Measurements from ENCODE around the gene THUMPD3.
A peak's percentile ranks its signal among the peaks of the same experiment; 100 is the strongest.

THUMPD3 gene

DNA sequence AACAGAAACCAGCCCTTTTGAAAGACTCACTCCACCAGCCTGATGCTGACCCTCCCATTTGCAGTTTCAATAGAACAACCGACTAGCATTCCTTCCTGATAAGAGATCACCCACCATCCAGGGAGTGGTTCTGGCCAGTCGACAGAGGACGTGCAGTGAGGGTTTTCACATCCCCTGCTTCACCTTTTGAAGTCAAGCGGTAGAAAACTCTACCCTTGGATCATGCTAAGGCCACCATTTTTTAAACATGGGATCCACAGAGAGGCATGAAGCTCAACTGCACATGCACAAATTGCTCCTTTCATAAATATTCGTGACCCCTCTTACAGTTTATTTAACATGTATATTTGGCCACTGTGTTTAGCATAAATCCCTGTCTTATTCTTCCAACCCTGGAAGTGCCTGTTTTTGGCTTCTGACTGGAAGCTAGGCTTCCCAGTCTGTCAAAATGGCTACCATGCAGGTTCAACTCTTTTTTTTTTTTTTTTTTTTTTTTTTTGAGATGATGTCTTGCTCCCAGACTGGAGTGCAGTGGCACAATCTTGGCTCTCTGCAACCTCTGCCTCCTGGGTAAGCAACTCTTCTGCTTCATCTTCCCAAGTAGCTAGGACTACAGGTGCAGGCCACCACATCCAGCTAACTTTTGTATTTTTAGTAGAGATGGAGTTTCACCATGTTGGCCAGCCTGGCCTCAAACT is 1.0 kb upstream of the THUMPD3 start:
- no peak for DNase-seq

DNA sequence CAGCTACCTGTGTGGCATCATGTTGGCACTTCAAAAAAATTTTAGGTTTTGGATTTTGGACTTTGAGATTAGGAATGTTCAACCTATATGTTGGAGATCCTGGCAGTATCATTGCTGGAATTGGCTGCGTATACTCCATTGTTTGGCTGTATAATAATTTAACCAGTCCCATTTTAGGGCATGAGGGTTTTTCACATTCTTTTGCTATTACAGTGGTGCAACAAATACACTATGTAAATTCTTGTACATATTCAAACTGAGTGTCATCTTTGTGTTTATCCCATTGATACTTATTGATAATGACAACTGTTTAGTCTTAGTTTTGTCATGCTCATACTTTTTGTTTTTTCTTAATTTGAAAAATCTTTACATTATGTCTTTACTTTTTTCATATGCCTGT is 6.7 kb downstream of the THUMPD3 start:
- no peak for DNase-seq

DNA sequence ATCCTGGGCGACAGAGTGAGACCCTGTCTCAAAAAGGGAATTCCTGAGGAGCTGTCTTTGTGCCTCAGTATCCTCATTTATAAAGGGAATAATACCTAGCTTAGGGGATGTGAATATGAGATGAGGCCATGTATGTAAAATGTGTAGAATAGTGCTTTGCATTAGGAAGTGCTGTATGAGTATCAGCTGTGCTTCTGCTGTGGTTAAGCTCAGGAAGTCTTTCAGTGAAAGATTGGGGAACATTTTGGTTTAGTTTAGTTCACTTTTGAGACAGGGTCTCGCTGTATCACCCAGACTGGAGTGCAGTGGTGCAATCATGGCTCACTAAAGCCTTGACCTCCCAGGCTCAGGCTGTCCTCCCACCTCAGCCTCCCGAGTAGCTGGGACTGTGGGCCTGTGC is 10.6 kb downstream of the THUMPD3 start:
- DNase-seq = no peak

DNA sequence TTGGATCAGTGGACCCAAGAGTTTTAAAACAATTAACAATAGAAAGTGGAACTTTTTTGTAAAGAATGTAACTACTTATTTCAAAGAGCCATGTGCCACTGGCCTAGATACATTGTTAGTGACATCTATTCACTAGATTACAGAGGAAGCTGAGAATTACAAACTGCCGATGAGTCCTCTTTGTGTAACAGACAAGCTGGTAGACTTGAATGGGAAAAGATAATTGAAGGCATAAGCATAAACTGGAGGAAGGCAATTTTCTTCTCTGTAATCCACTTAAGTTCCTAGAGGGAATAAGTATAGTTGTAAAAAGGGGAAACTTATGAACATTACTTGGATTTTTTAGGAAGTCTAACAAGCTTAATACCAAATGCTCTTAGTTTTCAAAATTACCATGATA is 15.1 kb downstream of the THUMPD3 start:
- DNase-seq = no peak

DNA sequence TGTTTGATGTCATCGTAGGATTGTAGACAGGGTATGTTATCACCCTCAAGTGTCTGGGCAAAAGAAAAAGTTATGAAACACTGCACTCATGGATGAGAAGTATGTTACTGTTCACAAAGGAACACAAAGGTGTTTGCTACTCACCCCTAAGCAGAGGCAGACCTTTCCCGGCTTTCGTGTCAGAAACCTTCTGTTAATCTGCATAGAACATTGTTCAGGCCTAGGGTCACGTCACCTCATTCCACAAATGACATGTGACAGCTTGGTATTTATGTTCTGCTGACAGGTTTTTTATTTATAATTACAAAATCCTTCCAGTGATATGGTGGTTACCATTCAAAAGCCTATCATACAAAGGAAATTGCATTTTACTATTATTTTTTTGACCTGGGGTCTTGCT is 16.5 kb downstream of the THUMPD3 start:
- no peak for DNase-seq

DNA sequence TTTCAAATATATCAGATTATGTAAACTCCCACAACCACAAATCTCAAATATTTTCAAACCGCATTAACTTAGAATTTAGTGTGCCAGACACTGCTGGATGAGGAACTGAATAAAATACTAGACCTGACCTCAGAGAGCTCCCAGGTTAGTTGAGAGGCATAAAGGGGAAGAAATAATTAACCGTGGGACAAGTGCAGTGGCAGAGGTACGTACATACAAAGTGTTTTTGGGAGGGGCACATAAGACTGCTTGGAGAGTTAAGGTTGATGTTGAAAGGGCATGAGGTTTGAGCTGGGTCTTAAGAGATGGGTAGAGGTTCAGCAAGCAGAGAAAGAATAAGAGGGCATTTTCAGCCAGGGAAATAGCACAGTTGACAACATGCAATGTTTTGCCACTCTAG is 17.2 kb downstream of the THUMPD3 start:
- no peak for DNase-seq

DNA sequence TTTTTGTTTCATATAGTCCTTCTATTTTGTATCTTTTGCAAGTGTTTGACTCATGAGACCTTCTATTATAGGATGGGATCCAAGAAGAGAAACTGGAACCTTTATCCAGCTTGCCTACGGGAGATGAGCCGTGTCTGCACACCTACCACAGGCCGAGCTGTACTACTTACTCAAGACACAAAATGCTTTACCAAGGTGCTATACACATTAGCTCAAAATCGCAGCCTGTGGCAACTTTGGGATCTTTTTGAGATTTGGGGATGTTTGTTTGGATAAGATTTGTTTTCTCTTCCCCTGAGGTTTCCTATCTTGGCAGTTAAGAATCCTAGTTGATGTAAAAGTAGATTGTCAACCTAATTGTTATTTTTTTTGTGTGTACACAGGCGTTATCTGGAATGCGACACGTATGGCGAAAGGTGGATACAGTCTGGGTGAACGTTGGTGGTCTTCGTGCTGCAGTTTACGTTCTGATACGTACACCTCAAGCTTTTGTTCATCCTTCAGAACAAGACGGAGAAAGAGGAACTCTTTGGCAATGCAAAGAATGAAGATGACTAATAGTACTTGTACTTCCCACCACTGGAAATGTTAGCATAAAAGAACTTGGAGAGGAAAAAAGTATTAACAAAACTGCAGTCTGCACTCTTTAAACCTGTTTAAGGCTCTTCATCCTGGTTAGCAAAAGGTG is 21.4 kb downstream of the THUMPD3 start:
- DNase-seq = no peak

DNA sequence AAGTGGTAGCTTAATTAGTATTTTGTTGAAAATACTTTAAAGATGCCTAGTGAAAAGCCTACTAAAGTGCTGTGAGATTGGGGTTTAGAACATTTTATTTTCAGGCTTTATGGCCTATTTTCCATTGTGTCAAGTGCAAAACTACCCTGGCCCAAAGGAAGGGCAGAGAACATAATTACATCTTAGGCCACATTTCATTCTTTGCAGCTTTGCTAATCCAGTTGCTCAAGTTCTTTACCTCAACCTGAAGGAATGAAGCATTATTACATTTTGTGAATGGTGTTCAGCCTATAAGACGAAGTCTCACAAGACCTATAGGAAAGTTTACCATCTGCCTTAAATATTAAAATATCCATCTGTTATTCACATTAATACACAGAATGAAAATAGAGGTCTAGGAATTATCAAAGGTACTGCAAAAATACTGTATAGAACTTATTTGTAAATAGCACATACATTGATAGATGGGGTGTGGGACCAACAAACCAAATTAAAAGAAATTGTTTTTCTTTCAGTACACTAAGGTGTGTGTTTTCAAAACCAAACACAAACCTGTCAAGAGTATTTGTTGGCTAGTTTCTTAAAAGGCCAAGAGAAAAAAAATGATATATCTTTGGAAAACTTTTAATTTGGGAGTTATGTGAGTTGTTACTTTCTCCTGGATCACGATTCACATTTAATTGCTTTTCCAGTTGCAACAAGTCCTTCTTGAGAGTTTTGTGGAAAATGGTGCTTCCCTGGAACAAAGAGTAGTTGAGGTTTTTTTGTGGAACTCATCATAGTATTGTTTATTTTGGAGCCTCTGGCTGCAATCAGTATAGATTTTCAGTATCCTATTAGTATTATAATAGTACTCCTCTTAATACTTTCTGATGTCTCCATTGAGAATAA is 22.6 kb downstream of the THUMPD3 start:
- DNase-seq = no peak

DNA sequence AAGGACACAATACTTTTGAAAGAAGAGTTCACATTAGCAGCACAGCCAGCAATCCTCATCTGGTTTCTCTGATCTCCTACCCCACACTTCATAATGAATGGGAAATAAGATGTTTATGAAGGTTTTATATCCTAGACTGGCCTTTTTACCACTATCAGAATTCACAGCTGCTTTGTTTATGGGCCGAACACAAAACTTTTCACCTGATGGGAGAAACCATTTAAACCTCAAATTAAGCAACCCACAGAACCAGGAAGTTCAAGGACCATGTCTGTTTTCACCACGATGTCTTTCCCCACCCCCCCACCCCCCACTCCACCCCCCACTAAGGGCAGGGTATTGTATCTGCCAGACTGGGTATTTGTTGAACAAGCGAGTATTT is 23.2 kb downstream of the THUMPD3 start:
- DNase-seq = no peak

DNA sequence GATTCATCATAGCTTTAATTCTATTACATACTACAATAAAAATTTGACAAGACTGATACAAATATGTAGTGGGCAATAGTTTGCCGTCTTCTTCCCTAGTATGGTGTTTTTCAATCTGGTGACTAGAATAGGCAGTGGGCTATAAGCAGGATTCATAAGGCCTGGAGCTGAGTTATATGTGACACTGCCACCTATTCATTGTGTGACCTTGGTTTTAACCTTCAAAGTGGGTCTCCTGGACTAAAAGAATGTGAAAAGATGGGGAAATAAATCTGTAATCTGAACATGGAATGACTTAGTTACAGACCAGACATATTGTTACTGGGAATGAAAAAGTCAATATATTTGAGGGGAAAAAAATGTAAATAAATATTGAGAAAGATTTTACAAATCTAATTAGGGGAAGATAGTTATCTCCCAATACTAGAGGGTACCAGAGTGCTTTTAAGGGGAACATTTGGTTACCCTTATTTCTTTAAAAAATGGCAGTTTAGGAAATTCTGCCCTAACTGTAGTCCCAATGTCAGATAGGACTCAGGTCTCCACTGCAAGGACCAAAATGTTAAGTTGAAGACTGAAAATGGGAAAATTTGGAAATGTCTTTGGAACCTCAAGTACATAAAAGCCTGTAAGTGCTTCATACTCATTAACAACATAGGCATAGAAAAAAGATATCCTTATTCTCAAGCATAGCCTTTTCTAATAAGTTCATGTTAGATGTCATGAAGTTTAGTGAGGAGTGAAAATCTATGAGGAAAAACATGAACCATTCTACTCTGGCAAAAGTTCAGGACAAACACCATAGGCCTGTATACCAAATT is 23.9 kb downstream of the THUMPD3 start:
- no peak for DNase-seq

DNA sequence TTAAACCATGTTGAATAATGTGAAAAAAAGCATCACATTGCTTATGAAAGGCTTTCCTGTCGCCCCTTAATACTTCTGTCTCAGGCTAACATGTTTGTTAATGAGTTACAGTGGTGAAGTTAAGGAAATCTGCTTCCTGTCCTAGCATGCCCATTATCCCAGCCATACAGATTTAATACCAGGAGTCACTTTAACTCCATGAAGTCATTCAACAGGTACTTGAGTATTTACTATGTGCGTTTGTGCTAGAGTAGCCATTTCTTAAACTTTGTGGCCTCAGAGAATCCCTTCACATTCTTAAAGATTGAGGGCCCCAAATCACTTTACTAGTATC is 24.4 kb downstream of the THUMPD3 start:
- no peak for DNase-seq

DNA sequence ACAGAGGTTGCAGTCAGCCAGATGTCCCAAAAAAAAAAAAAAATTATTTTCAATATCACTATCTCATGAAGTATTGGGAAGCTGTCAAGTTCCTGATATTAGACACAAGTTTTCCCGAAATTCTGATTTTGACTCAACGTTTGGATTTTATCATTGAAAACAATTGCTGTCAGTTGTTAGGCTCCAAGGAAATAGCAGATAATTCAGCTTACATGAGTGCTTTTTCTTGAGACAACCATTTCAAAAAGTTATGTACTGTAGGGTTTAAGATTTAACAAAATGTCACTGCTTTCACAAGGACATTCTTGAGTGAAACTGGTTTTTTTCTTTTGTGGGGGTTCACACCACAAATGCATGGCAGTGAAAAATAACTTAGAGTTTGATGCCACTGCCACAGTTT is 25.3 kb downstream of the THUMPD3 start:
- DNase-seq = no peak

DNA sequence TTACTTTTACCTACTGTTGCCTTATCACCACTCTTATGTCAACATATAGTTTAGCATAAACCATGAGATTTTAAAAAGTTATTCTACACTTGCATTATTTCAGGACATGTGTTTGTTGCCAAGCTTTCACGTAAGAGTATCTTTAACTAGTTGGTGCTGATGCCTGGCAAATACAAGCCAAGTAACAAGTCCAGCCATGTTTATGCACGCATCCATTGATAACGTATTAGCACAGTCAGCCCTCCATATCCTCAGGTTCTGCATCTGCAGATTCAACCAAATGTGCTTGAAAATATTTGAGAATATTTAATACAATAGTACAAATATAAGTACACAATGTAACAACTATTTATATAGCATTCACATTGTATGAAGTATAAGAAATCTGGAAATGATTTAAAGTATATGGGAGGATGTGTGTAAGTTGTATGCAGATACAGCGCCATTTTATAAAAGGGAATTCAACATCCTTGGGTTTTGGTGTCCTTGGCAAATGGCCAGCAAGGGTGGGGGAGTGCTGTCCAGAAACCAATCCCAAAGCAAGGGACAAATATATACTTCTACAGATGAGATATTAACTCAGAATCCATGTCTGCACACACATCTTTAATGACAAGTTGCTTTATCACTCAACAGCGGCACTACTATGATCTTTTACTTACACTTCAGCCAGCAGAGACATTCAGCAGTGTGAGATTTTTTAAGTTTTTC is 25.9 kb downstream of the THUMPD3 start:
- DNase-seq = no peak

DNA sequence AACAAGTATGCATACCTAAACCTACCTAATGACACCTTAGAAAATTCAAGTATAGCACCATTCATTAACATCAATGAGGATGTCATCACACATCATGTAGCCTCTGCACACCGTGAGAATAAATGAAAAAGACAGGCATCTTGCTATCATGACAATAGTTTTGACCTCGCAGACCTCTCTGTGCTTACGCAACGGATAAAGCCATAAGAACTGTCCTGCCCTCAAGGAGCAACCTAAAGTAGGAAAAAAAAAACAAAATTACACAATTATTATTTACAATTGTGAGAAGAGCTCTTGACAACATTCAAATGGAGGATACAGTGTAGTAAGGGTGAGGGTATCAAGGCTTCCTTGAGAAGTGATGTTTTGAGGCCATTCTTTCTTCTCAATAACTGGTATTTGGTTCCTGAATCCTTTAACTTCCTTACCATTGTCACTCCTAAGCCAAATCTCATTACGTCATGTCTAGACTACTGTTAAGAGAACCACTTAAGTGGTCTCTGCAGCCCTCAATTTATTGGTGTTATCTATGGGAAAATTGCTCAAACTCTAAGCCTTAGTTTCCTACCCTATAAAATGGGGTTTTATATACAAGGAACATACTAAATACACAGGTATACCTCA is 27.5 kb downstream of the THUMPD3 start:
- DNase-seq = no peak

DNA sequence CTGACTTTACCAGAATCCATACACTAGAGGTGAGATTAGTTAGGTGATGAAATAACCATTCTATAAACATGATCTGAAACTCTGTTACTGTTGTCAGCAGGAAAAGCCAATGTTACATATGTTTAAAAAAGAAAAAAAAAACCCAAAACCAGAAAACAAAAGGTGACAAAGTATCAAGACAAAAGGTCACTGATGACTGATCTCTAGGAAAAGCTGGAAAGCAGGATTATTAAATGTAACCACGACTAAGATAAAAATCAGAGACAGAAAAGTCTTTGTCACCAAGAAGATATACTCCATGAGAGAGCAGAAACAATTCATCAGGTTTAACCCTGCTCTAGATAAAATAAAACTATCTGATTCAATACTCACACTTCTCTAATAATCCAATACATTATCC is 29.2 kb downstream of the THUMPD3 start:
- no peak for DNase-seq

DNA sequence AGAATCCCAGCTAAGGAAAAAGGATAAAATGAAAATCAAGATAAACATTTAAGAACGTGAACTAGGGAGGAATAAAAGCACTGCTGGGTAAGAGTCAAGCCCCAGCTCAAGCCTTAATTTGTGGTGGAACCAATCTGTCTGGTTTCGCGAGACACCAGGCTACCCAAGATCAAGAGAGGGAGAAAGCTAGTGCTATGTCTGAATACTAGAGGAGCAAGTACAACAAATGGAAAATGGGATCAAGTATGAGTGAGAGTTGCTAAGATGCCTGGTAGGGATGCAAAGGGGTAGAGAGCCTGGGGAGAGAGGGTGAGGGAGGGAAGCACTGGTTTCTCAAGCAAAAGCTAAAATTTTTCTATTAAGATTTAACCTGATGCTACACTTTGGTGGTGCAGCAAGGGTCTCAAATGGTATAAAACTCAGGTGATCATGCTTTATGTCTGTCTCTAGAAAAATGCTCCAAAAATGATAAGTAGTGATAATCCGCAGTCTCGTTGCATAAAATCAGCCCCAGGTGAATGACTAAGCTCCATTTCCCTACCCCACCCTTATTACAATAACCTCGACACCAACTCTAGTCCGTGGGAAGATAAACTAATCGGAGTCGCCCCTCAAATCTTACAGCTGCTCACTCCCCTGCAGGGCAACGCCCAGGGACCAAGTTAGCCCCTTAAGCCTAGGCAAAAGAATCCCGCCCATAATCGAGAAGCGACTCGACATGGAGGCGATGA is 32.9 kb downstream of the THUMPD3 start:
- no peak for DNase-seq

DNA sequence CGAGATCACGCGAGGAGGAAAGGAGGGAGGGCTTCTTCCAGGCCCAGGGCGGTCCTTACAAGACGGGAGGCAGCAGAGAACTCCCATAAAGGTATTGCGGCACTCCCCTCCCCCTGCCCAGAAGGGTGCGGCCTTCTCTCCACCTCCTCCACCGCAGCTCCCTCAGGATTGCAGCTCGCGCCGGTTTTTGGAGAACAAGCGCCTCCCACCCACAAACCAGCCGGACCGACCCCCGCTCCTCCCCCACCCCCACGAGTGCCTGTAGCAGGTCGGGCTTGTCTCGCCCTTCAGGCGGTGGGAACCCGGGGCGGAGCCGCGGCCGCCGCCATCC is 33.4 kb downstream of the THUMPD3 start:
- peak; percentile 97 for DNase-seq

DNA sequence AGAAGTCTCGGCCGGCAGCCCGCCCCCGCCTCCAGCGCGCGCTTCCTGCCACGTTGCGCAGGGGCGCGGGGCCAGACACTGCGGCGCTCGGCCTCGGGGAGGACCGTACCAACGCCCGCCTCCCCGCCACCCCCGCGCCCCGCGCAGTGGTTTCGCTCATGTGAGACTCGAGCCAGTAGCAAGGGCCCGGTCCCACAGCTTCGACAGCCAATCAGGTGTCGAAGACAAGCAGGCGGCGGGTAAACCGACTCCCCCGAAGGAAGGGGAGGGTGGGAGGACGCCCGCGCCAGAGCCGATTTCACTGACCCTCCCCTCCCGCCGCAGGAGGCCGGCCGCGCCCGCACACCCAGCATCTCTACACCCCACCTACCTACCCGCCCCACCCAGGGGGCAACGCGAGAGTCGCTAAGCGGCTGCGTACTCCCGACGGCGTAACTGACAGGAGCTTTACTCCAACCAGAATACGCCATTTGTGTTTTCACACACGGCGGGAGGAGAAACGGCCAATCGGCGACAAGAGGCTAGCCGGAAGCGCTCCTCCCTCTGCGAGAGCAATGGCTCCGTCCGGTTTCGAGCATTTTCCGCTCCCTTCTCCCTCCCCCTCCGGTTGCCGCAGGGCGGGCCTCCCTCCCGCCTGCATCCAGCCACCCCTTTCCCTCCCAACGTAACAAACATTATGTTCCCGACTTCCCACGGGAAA is 33.9 kb downstream of the THUMPD3 start:
- peak; percentile 99 for DNase-seq

DNA sequence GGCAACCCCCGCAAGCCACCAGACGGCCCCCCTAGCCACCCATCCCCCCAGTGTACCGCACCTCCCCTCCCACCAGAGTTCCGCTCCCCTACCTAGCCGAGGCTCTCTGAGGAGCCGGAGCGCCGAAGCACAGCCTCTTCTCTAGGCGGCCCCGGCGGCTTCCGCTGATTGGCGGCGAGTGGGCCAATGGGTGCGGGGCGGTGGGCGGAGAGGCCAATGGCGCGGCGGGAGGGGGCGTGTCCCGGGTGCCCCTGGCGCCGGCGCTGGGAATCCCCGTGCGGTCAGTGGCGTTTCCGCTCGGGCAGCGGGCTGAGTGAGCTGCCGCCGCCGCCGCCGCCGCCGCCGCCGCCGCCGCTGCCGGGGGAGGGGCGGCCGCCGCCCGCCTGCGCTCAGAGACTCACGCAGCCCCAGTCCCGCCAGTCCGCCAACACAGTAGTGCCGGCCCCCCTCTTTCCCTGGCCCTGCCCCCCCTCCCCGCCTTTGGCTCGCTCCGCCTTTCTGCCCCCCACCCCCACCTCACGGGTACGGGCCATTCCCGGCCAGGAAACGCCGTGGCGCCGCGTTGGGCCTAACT is 34.6 kb downstream of the THUMPD3 start, which contains the start of gene SETD5:
Gene SETD5, plus strand, starts transcription at position 284 of the 574 bp plus-strand sequence. CDS start 31,324 bp downstream, outside the sequence.
- peak; percentile 97 for DNase-seq

All from EL (cell line).